OCI-LY1 (cell line): ENCODE data around the gene PROZ.

Experiments used
- CTCF ChIP-seq: fragments of 200-600 bp; sonication (generic), shearing (Covaris generic); IDR thresholded peaks from 2 replicates; pipeline ENCODE4 v1.5.1; 2017; ENCODE audit warnings: mild to moderate bottlenecking, antibody characterized with exemption, low read length, moderate library complexity, mixed read lengths
- EZH2 ChIP-seq: fragments of 200-600 bp; sonication (generic), shearing (Covaris generic); IDR thresholded peaks from 2 replicates; pipeline ENCODE4 v1.8.0; 2017; ENCODE audit warnings: borderline replicate concordance, mixed run types, mild to moderate bottlenecking, antibody characterized with exemption, low read length, moderate library complexity, mixed read lengths

- TF ChIP-seq CTCF = no peak
- no peak for TF ChIP-seq EZH2
These were observed 498 bp downstream of the PROZ start for GRCh38 chr13:113158946-113159345.
